PC-9 (cell line): ENCODE data around the gene BCR. TPM values are rescaled to one million over a fixed set of nuclear protein-coding genes. Genes with fewer than 3 reads are reported as not detected.

Experiments
- BruUV-seq: library from RNA; stranded (reverse); fragments of 400-500 nt; replicated peaks from 2 replicates; lab custom pipeline; 2021; lab: Mats Ljungman, UMichigan
- CTCF ChIA-PET: fragments of 300-600 bp; sonication (Branson Sonifier 250); formaldehyde crosslinking; loops from one replicate; lab custom pipeline; 2022; ENCODE audit warnings: antibody characterized with exemption; lab: Charles Lee
- POLR2A ChIA-PET: fragments of 300-600 bp; sonication (Branson Sonifier 250); formaldehyde crosslinking; loops from one replicate; lab custom pipeline; 2022; ENCODE audit warnings: antibody characterized with exemption; ENCODE audit not compliant: unreplicated experiment; lab: Charles Lee
- DNase-seq, 2 experiments: peaks; one replicate each; pipeline versions ENCODE4 v3.0.0 to v3.0.0-alpha.2; 2015 to 2022; ENCODE audit warnings: mixed read lengths in 1 of 2
- H2AFZ ChIP-seq: fragments of 200-600 bp; sonication (generic); 2 replicates; pipeline ENCODE4 v1.8.1; 2017; ENCODE audit warnings: antibody characterized with exemption
- H3F3A ChIP-seq: fragments of 200-600 bp; sonication (generic); 2 replicates; pipeline ENCODE4 v1.8.1; 2017; ENCODE audit warnings: antibody characterized with exemption, mild to moderate bottlenecking, low read depth; ENCODE audit not compliant: insufficient read depth
- H3K27ac ChIP-seq: fragments of 200-600 bp; sonication (generic); 2 replicates; pipeline ENCODE4 v1.6.1; 2016; ENCODE audit warnings: mixed run types
- H3K27me3 ChIP-seq: fragments of 200-600 bp; sonication (generic); 2 replicates; pipeline ENCODE4 v1.6.1; 2016; ENCODE audit warnings: low read depth, mixed run types; ENCODE audit not compliant: insufficient read depth
- H3K36me3 ChIP-seq: fragments of 200-600 bp; sonication (generic); 2 replicates; pipeline ENCODE4 v1.6.1; 2016; ENCODE audit warnings: low read depth, mixed run types
- H3K4me1 ChIP-seq: fragments of 200-600 bp; sonication (generic); replicated peaks from 2 replicates; pipeline ENCODE4 v1.6.1; 2016; ENCODE audit warnings: mixed run types; ENCODE audit not compliant: insufficient read depth
- H3K4me2 ChIP-seq: fragments of 200-600 bp; sonication (generic); 2 replicates; pipeline ENCODE4 v1.6.1; 2017; ENCODE audit warnings: mixed run types
- H3K4me3 ChIP-seq: fragments of 200-600 bp; sonication (generic); 2 replicates; pipeline ENCODE4 v1.6.1; 2016; ENCODE audit warnings: mixed run types
- H3K79me2 ChIP-seq: fragments of 200-600 bp; sonication (generic); 2 replicates; pipeline ENCODE4 v1.6.1; 2017; ENCODE audit warnings: low read depth, mixed run types
- H3K9me2 ChIP-seq: fragments of 200-600 bp; sonication (generic); 2 replicates; pipeline ENCODE4 v1.8.1; 2017; ENCODE audit warnings: mild to moderate bottlenecking; ENCODE audit not compliant: insufficient read depth
- H3K9me3 ChIP-seq: fragments of 200-600 bp; sonication (generic); 2 replicates; pipeline ENCODE4 v1.8.1; 2016; ENCODE audit warnings: low read depth; ENCODE audit not compliant: insufficient read depth
- H4K20me1 ChIP-seq: fragments of 200-600 bp; sonication (generic); 2 replicates; pipeline ENCODE4 v1.8.1; 2017; ENCODE audit not compliant: insufficient read depth
- CTCF ChIP-seq: fragments of 200-600 bp; sonication (generic); conservative IDR thresholded peaks from 2 replicates; pipeline ENCODE4 v1.6.1; 2017; ENCODE audit warnings: mixed run types, antibody characterized with exemption, mild to moderate bottlenecking, moderate library complexity
- EZH2 ChIP-seq: fragments of 200-600 bp; sonication (generic); IDR thresholded peaks from 2 replicates; pipeline ENCODE4 v1.8.0; 2017; ENCODE audit warnings: antibody characterized with exemption, low read depth
- intact Hi-C: fragments of 100-400 bp; cut with micrococcal nuclease; formaldehyde crosslinking; loops from one replicate; pipeline ENCODE4 v1.10.0; 2022; ENCODE audit not compliant: unreplicated experiment
- total RNA-seq: library from RNA; stranded (reverse); gene quantifications from 2 replicates; pipeline ENCODE4 v1.2.3, GENCODE V29; 2021

BCR gene
- total RNA-seq, 1 experiment from 2014 or later, result 47.8 TPM

- H3K4me1 ChIP-seq, result peaks cover 65% of the 10 kb centered on the region
- intact Hi-C loops, result no loop called here
- H3K4me2 ChIP-seq, result peak overlapping the region; percentile 74
- H3K9me2 ChIP-seq, result no peaks in the 10 kb centered on the region
- H3K27ac ChIP-seq, result peak overlapping the region; percentile 86
- BruUV-seq, result no TSS peak
- H3K79me2 ChIP-seq, result peaks cover 89% of the 10 kb centered on the region
- CTCF ChIA-PET, result interaction anchor here (0.6 to 1.7 kb wide), 2 partner anchors 44 to 56 kb away, joined by 3 to 5 read pairs; no protein-coding TSS in a partner anchor
- no peaks in the 10 kb centered on the region for H3K36me3 ChIP-seq
- H3K4me3 ChIP-seq, result peak overlapping the region; percentile 39; the same call in 1 of the 2 replicates
- no peak overlapping the region for H2AFZ ChIP-seq
- H3K27me3 ChIP-seq, result no peaks in the 10 kb centered on the region
- POLR2A ChIA-PET, result interaction anchor here (0.6 kb wide), 1 partner anchor 83 kb away, joined by 7 read pairs; the partner anchor contains the start of gene RSPH14
- H3F3A ChIP-seq, result peaks cover 38% of the 10 kb centered on the region
- H4K20me1 ChIP-seq, result peaks cover 5% of the 10 kb centered on the region
- DNase-seq, result no peak
- TF ChIP-seq EZH2 (no peak), CTCF (no peak)
- peaks cover 8% of the 10 kb centered on the region; the same call in 1 of the 2 replicates for H3K9me3 ChIP-seq
Measured at GRCh38 chr22:23225337-23225723, 45.0 kb downstream of the BCR start.

- intact Hi-C loops, result no loop called here
Measured at GRCh38 chr22:23225724-23226496, 45.6 kb downstream of the BCR start.

More at GRCh38 chr22:23225724-23226496, 45.6 kb downstream of the BCR start:
- CTCF ChIA-PET, result interaction anchor here (0.6 to 1.7 kb wide), 4 partner anchors 24 to 187 kb away, joined by 3 to 5 read pairs (median 4); no protein-coding TSS in a partner anchor
- TF ChIP-seq CTCF (no peak), EZH2 (no peak)
- no TSS peak for BruUV-seq
- peak; percentile 71 to 73 for DNase-seq
- H3K4me1 ChIP-seq, result peaks cover 59% of the 10 kb centered on the region
- POLR2A ChIA-PET, result interaction anchor here (0.6 kb wide), 1 partner anchor 84 kb away, joined by 7 read pairs; the partner anchor contains the start of gene RSPH14
- H3K27me3 ChIP-seq, result no peaks in the 10 kb centered on the region
- H3K36me3 ChIP-seq, result no peaks in the 10 kb centered on the region
- peaks cover 8% of the 10 kb centered on the region; the same call in 1 of the 2 replicates for H3K9me3 ChIP-seq
- peak overlapping the region; percentile 74 for H3K4me2 ChIP-seq
- peaks cover under 1% of the 10 kb centered on the region for H4K20me1 ChIP-seq
- H3K9me2 ChIP-seq, result no peaks in the 10 kb centered on the region
- no peak overlapping the region for H2AFZ ChIP-seq
- H3K4me3 ChIP-seq, result peak overlapping the region; percentile 39; the same call in 1 of the 2 replicates
- H3F3A ChIP-seq, result peaks cover 35% of the 10 kb centered on the region
- peak overlapping the region; percentile 86 for H3K27ac ChIP-seq
- H3K79me2 ChIP-seq, result peaks cover 89% of the 10 kb centered on the region
